ENCODE data around the gene OGFR. TPM values are rescaled to one million over a fixed set of nuclear protein-coding genes. Genes with fewer than 3 reads are reported as not detected.

OGFR gene
- total RNA-seq, 1 experiment from 2014 or later = 31.0 TPM

- no TSS peak for BruUV-seq (replicated peaks)
- CTCF ChIA-PET = interaction anchor here (0.6 to 1.4 kb wide), 3 partner anchors 19 to 168 kb away, joined by 3 to 6 read pairs (median 6); no protein-coding TSS in a partner anchor
- TF ChIP-seq CTCF (IDR thresholded peaks at IDR 0.05; ENCODE audit: unreplicated experiment) = no peak
- no peak overlapping the region for H3K27ac Mint-ChIP-seq (ENCODE audit: low read depth, unreplicated experiment)
- H3K9me3 Mint-ChIP-seq (ENCODE audit: unreplicated experiment) = no peaks in the 10 kb centered on the region
- peaks cover 15% of the 10 kb centered on the region for H3K4me1 Mint-ChIP-seq (ENCODE audit: insufficient read depth, unreplicated experiment)
- intact Hi-C loops (cut with micrococcal nuclease) = no loop called here
- POLR2A ChIA-PET = interaction anchor here (0.6 to 1.4 kb wide), 4 partner anchors 18 to 47 kb away, joined by 3 to 5 read pairs (median 4); partner anchors contain the start of genes MRGBP and TCFL5
- peaks cover 12% of the 10 kb centered on the region for H3K36me3 Mint-ChIP-seq (ENCODE audit: insufficient read depth, unreplicated experiment)
- no peaks in the 10 kb centered on the region for H3K27me3 Mint-ChIP-seq (ENCODE audit: insufficient read depth, unreplicated experiment)
- no peak overlapping the region for H3K4me3 Mint-ChIP-seq (ENCODE audit: unreplicated experiment)
- DNase-seq (ENCODE audit: unreplicated experiment) = no peak
Measured at GRCh38 chr20:62841705-62842212, 37.1 kb downstream of the OGFR start.

GRCh38 chr20:62843656-62844055 lies 39.0 kb downstream of the OGFR start:
- BruUV-seq (replicated peaks) = no TSS peak
- ChIA-PET CTCF (interaction anchor here (1.2 kb wide), 1 partner anchor 35 kb away, joined by 8 read pairs; no protein-coding TSS in a partner anchor), POLR2A (no interaction called here)
- Mint-ChIP-seq H3K36me3 (ENCODE audit: insufficient read depth, unreplicated experiment) (peaks cover 18% of the 10 kb centered on the region), H3K9me3 (ENCODE audit: unreplicated experiment) (no peaks in the 10 kb centered on the region), H3K4me1 (ENCODE audit: insufficient read depth, unreplicated experiment) (peaks cover 8% of the 10 kb centered on the region), H3K27ac (ENCODE audit: low read depth, unreplicated experiment) (peak overlapping the region; percentile 42), H3K4me3 (ENCODE audit: unreplicated experiment) (no peak overlapping the region), H3K27me3 (ENCODE audit: insufficient read depth, unreplicated experiment) (no peaks in the 10 kb centered on the region)
- no peak for TF ChIP-seq CTCF (IDR thresholded peaks at IDR 0.05; ENCODE audit: unreplicated experiment)
- peak; percentile 23 for DNase-seq (ENCODE audit: unreplicated experiment)
- intact Hi-C loops (cut with micrococcal nuclease) = no loop called here

GRCh38 chr20:62844182-62844581 lies 39.5 kb downstream of the OGFR start:
- no peaks in the 10 kb centered on the region for H3K27me3 Mint-ChIP-seq (ENCODE audit: insufficient read depth, unreplicated experiment)
- CTCF ChIA-PET = interaction anchor here (1.1 kb wide), 1 partner anchor 56 kb away, joined by 4 read pairs; no protein-coding TSS in a partner anchor
- BruUV-seq (replicated peaks) = no TSS peak
- peaks cover 18% of the 10 kb centered on the region for H3K36me3 Mint-ChIP-seq (ENCODE audit: insufficient read depth, unreplicated experiment)
- no peaks in the 10 kb centered on the region for H3K9me3 Mint-ChIP-seq (ENCODE audit: unreplicated experiment)
- DNase-seq (ENCODE audit: unreplicated experiment) = no peak
- TF ChIP-seq CTCF (IDR thresholded peaks at IDR 0.05; ENCODE audit: unreplicated experiment) = no peak
- POLR2A ChIA-PET = interaction anchor here (1.5 to 3.9 kb wide), 2 partner anchors 13 to 17 kb away, joined by 3 to 12 read pairs; partner anchors contain the start of gene TCFL5
- no peak overlapping the region for H3K4me3 Mint-ChIP-seq (ENCODE audit: unreplicated experiment)
- intact Hi-C loops (cut with micrococcal nuclease) = no loop called here
- H3K27ac Mint-ChIP-seq (ENCODE audit: low read depth, unreplicated experiment) = peak overlapping the region; percentile 42
- H3K4me1 Mint-ChIP-seq (ENCODE audit: insufficient read depth, unreplicated experiment) = peaks cover 8% of the 10 kb centered on the region

GRCh38 chr20:62845416-62846160 lies 41.0 kb downstream of the OGFR start:
- Mint-ChIP-seq H3K36me3 (ENCODE audit: insufficient read depth, unreplicated experiment) (peaks cover 29% of the 10 kb centered on the region), H3K27me3 (ENCODE audit: insufficient read depth, unreplicated experiment) (no peaks in the 10 kb centered on the region), H3K9me3 (ENCODE audit: unreplicated experiment) (no peaks in the 10 kb centered on the region), H3K4me1 (ENCODE audit: insufficient read depth, unreplicated experiment) (peaks cover 8% of the 10 kb centered on the region), H3K4me3 (ENCODE audit: unreplicated experiment) (no peak overlapping the region), H3K27ac (ENCODE audit: low read depth, unreplicated experiment) (no peak overlapping the region)
- POLR2A ChIA-PET = interaction anchor here (0.6 to 3.9 kb wide), 7 partner anchors 9 to 590 kb away, joined by 3 to 12 read pairs (median 3); partner anchors contain the start of gene TCFL5
- intact Hi-C loops (cut with micrococcal nuclease) = no loop called here
- DNase-seq (ENCODE audit: unreplicated experiment) = no peak
- BruUV-seq (replicated peaks) = no TSS peak
- CTCF ChIA-PET = interaction anchor here (0.5 to 1.7 kb wide), 5 partner anchors 9 to 530 kb away, joined by 3 to 5 read pairs (median 3); no protein-coding TSS in a partner anchor
- no peak for TF ChIP-seq CTCF (IDR thresholded peaks at IDR 0.05; ENCODE audit: unreplicated experiment)
